HK-2 (cell line): Measurements from ENCODE around the gene STRN3.
"Not testable (repeated sequence)": the region's sequence is repeated elsewhere in the genome, so short reads cannot be mapped to it uniquely, and the experiment has no call there.

Experiments
- DNase-seq: peaks from one replicate; pipeline ENCODE4 v3.0.0-alpha.2; 2018; ENCODE audit not compliant: unreplicated experiment

STRN3 gene

DNA sequence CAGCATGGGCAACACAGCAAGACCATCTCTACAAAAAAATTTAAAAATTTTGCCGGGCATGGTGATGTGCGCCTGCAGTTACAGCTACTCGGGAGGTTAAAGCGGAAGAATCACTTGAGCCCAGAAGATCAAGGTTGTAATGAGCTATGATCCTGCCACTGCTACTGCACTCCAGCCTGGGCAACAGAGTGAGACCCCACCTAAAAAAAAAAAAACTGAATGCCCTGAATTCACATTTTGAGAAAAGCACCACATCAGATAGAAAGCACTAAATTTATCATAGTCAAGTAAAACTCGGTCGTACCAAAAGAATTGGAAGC lies 24.9 kb downstream of the STRN3 start:
- DNase-seq, result no peak

DNA sequence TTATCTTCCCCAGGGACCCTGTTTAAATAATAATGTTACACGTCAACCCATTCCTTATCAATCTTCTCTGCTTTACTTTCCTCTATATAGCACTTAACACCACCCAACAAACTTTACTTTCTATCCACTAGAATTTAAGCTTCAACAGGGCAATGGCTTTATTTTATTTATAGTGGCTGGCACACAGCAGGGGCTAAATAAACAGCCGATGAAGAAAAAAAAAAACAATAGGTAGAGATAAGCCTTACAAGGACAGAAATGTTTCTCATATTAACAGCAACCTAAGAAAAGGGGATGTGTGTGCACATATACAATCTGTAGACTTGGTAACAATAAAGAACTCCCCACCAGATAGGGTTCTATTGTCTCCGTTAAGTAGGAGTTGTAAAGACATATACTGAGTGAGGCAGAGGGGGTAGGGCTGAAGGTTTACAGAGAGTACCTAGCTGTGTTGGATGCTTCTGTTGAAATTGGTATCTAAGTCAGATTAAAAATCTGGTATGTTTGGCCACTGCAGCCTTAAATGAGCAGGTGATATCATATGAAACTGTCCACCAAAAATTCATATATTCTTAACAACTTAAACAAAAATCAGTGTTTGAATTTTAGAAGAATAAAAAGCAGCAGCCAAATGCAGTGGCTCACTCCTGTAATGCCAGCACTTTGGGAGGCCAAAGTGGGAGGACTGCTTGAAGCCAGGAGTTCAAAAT lies 25.4 kb downstream of the STRN3 start:
- no peak for DNase-seq

- DNase-seq, result no peak
These were observed 27.0 kb downstream of the STRN3 start for GRCh38 chr14:30999038-30999773.

GRCh38 chr14:30998100-30998706 lies 28.0 kb downstream of the STRN3 start:
- no peak for DNase-seq

DNA sequence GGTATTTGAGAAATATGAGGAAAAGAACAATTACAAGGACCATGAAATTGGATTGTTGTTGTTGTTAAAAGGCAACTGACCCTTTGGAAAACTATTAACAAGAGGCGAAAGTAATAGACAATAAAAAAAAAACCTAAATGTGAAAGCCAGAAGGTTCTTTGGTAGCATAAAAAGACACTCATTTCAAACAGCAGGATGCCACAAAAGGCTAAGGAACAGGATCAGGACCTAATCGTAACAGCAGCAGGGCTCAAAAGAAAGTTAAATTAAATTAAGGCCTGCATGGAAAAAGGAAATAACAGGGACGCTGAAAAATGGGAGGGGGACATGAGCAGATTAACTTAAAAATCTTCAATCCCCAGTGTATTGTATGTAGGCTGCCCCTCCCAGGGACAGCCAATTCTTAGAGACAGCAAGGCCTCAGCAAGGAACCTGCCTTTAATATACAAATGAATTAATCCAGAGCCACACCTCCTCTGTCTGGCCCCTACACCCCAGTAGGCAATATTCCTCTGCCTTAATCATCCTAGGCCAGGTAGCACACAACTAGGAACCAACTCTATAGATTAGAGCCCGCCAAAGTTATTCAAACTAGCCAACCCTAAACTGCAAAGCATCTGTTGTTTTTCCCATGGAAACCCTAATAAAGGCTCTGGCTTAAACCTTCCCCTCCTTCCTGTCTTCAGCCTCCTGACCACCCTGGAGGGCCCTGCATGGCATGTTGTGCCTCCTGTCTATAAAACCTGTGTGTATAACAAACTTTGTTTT lies 29.1 kb downstream of the STRN3 start:
- no peak for DNase-seq

DNA sequence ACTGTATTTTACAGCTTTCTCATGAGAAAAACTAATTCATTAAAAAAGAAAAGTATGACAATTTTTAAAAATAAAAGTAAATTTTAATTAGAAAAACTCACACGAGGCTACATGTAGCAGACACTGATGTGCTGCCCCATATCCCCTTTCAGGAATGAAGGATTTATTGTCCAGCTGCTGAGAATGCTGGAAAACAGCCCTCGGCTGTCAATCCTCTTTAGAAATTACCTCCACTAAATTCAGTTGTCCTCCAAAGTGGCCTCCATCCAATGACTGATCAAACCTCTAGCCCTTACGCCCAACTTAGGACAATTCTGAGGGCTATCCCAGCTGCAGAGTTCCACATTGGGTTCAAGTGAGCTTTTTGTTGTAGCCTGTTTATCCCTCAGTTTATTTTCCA lies 30.5 kb downstream of the STRN3 start:
- no peak for DNase-seq

- no peak for DNase-seq
These were observed 31.2 kb downstream of the STRN3 start for GRCh38 chr14:30994681-30995620.

DNA sequence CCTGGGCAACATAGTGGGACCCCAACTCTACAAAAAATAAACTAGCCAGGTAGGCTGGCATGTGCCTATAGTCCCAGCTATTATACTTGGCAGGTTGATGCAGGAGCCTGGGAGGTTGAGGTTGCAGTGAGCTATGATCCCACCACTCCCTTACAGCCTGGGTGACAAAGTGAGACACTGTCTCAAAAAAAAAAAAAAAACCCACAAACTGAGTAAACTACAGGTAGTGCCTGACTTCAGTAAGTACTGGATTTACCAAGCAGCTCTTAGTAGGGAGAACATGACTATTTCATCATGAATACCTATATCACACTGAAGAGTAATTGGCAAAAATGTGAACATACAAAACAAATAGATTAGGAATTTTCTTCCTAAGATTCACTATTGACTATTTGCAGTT lies 33.1 kb downstream of the STRN3 start:
- no peak for DNase-seq

- no peak for DNase-seq
These were observed 34.8 kb downstream of the STRN3 start for GRCh38 chr14:30991408-30991807.

DNA sequence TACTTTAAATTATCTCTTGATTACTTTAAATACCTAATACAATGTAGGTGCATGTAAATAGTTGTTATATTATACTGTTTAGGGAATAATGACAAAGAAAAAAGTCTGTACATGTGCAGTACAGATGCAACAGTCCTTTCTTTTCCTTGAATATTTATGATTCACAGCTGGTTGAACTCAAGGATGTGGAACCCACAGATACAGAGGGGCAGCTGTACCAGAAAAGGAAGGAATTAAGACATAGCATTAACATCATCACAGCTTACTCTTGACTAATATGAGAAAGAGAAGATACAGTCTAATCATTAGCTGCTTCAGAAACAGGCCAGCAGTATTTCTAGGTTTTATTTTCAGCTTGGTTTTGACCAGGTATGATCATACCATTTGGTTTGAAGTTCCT lies 35.4 kb downstream of the STRN3 start:
- DNase-seq, result no peak

DNA sequence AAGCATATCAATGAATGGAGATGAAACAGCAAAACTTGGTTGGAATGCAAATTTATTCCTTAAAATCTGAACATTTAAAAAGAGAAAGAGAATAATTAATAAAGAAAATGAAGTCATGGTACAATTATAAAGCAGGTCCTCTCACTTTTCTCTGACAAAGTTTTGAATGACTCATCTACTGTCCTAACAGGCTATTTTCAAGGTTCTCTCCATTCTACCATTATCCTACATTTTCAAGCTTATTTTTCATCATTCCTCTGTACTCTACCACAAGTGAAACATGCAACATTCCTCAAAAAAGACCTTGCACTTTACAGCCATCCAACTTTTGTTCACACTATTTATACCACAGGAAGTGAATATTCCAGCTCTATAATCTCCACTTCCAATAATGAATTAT lies 37.7 kb downstream of the STRN3 start:
- DNase-seq, result no peak

DNA sequence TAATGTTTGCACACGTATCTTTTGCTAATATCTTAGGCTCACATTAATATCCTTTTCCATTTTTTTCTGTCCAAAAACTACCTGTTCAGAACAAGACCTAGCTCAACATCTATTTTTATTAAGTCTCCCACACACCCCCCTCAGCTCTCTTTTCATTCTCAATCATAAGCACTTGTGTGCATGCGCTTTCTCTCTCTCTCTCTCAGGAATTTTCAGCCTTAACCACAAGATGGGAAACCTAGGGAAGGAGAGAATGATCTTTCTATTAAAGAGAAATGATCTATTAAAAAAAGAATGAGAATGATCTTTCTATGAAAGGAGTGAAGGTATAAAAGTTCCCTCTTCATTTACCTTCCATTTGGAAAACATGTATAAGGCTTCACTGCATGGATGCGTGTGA lies 40.4 kb downstream of the STRN3 start:
- no peak for DNase-seq

GRCh38 chr14:30983858-30984257 lies 42.3 kb downstream of the STRN3 start:
- no peak for DNase-seq

DNA sequence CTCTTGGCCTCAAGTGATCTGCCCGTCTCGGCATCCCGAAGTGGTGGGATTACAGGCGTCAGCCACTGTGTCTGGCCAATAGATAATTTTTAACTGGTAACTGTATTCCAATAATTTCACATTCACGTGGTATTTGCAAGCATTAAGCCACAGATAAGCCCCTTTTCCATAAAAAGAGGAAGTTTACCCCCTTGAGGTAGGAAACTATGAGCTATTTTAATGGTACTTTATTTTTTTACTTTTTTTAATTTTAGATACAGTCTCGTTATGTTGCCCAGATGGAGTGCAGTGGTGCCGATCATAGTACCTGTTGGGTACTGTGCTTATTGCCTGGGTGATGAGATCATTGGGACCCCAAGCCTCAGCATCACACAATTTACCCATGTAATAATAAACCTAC lies 43.6 kb downstream of the STRN3 start:
- no peak for DNase-seq

GRCh38 chr14:30980980-30981379 lies 45.2 kb downstream of the STRN3 start:
- no peak for DNase-seq

- peak; percentile 8 for DNase-seq
These were observed 46.0 kb downstream of the STRN3 start for GRCh38 chr14:30980106-30980704.

- no peak for DNase-seq
These were observed 48.4 kb downstream of the STRN3 start for GRCh38 chr14:30977752-30978151.

DNA sequence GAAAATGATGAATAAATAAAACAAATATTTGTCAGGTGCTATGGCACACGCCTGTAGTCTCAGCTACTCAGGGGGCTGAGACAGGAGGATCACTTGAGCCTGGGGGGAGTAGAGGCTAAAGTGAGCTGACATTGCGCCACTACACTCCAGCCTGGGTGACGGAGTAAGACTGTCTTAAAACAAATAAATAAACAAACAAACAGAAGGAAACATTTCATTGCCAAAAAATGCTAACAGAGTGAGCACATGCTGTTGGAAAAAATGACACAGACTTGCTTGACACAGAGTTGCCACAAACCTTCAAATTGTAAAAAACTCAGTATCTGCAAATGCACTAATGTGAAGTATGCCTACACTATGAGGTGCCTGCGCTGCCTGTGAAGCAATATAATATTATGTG lies 51.6 kb downstream of the STRN3 start:
- DNase-seq, result no peak

DNA sequence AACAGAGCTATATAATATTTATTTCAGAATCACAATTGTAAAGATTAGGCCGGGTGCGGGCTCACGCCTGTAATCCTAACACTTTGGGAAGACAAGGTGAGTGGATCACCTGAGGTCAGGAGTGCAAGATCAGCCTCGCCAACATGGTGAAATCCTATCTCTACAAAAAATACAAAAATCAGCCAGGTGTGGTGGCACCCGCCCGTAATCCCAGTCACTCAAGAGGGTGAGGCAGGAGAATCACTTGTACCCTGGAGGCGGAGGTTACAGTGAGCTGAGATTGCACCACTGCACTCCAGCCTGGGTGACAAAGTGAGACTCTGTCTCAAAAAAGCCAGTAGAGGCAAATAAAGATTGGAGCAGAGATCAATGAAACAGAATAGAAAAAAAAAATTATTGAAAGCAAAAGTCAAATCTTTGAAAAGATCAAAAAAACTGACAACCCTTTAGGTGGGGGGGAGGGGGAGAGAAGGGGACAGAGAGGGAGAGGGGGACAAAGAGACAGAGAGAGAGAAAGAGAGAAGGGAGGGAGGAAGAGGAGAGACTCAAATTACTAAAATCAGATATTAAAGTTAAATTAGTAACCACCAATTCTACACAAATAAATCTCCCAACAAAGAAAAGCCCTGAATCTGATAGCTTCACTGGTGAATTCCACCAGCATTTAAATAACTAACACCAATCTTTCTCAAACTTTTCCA lies 53.1 kb downstream of the STRN3 start:
- no peak for DNase-seq

GRCh38 chr14:30972036-30972732 lies 54.0 kb downstream of the STRN3 start:
- DNase-seq, result not testable (repeated sequence)
